IMR-90 (cell line): Measurements from ENCODE around the gene MGAT4A.

Source experiments
- CEBPB ChIP-seq: IDR thresholded peaks from 2 replicates; pipeline ENCODE4 v1.6.1; 2012; ENCODE audit warnings: low read depth, low read length, improper control_type of control experiment
- FOS ChIP-seq: fragments of 150-350 bp; IDR thresholded peaks from 2 replicates; pipeline ENCODE4 v1.6.1; 2016; ENCODE audit warnings: low read depth, low read length
- MAFK ChIP-seq: IDR thresholded peaks from 2 replicates; pipeline ENCODE4 v1.6.1; 2012; ENCODE audit warnings: low read depth, low read length, improper control_type of control experiment
- MAZ ChIP-seq: IDR thresholded peaks from 2 replicates; pipeline ENCODE4 v1.6.1; 2012; ENCODE audit warnings: low read depth, mild to moderate bottlenecking, low read length, improper control_type of control experiment, moderate library complexity, borderline replicate concordance
- MXI1 ChIP-seq: IDR thresholded peaks from 2 replicates; pipeline ENCODE4 v1.6.1; 2012; ENCODE audit warnings: low read depth, mild to moderate bottlenecking, low read length, moderate library complexity, borderline replicate concordance
- NFE2L2 ChIP-seq: fragments of 150-350 bp; IDR thresholded peaks from 2 replicates; pipeline ENCODE4 v1.6.1; 2016; ENCODE audit warnings: low read depth, mild to moderate bottlenecking, low read length
- POLR2A ChIP-seq: IDR thresholded peaks from 2 replicates; pipeline ENCODE4 v1.6.1; 2012; ENCODE audit warnings: mild to moderate bottlenecking, low read depth, low read length
- RCOR1 ChIP-seq: IDR thresholded peaks from 2 replicates; pipeline ENCODE4 v1.6.1; 2012; ENCODE audit warnings: mild to moderate bottlenecking, low read length, improper control_type of control experiment; ENCODE audit not compliant: insufficient replicate concordance
- RFX5 ChIP-seq: IDR thresholded peaks from 2 replicates; pipeline ENCODE4 v1.8.0; 2012; ENCODE audit warnings: low read depth, mild to moderate bottlenecking, low read length, moderate library complexity
- TF ChIP-seq, protein P1 (sequence below): conservative IDR thresholded peaks from 2 replicates; pipeline ENCODE4 v1.5.1; 2012; ENCODE audit warnings: mild to moderate bottlenecking, low read depth, low read length, improper control_type of control experiment
- TF ChIP-seq, protein P2 (sequence below): fragments of 150-350 bp; IDR thresholded peaks from 2 replicates; pipeline ENCODE4 v1.6.1; 2016; ENCODE audit warnings: low read depth, mild to moderate bottlenecking, low read length, moderate library complexity, borderline replicate concordance
- TF ChIP-seq, protein P3 (sequence below): fragments of 150-350 bp; IDR thresholded peaks from 2 replicates; pipeline ENCODE4 v1.6.1; 2017; ENCODE audit warnings: mild to moderate bottlenecking, antibody characterized with exemption, low read length, low read depth

DNA sequence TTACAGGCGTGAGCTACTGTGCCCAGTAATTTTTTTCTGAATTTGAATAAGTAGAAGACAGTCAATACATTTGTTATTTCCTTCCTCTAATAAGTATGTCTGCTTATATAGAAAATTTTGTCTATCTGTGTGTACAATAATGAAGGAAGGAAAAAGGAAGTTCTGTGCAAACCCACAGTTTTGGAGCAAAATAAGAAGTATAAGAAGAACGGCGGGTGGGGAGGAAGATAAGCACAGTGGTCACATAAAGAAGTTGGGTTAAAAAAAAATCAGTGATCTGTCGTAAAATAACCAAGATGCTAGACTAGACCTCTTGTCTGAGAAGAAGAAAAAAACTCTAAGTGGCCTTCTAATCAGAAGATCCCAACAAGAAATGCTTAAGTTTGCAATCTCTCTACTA, 20.2 kb downstream of the MGAT4A start:
- TF ChIP-seq, protein P1, sequence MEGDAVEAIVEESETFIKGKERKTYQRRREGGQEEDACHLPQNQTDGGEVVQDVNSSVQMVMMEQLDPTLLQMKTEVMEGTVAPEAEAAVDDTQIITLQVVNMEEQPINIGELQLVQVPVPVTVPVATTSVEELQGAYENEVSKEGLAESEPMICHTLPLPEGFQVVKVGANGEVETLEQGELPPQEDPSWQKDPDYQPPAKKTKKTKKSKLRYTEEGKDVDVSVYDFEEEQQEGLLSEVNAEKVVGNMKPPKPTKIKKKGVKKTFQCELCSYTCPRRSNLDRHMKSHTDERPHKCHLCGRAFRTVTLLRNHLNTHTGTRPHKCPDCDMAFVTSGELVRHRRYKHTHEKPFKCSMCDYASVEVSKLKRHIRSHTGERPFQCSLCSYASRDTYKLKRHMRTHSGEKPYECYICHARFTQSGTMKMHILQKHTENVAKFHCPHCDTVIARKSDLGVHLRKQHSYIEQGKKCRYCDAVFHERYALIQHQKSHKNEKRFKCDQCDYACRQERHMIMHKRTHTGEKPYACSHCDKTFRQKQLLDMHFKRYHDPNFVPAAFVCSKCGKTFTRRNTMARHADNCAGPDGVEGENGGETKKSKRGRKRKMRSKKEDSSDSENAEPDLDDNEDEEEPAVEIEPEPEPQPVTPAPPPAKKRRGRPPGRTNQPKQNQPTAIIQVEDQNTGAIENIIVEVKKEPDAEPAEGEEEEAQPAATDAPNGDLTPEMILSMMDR = no peak
- TF ChIP-seq RFX5 = no peak
- no peak for TF ChIP-seq FOS
- TF ChIP-seq, protein P2, sequence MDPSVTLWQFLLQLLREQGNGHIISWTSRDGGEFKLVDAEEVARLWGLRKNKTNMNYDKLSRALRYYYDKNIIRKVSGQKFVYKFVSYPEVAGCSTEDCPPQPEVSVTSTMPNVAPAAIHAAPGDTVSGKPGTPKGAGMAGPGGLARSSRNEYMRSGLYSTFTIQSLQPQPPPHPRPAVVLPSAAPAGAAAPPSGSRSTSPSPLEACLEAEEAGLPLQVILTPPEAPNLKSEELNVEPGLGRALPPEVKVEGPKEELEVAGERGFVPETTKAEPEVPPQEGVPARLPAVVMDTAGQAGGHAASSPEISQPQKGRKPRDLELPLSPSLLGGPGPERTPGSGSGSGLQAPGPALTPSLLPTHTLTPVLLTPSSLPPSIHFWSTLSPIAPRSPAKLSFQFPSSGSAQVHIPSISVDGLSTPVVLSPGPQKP = no peak
- no peak for TF ChIP-seq CEBPB
- TF ChIP-seq POLR2A = no peak
- TF ChIP-seq NFE2L2 = no peak
- no peak for TF ChIP-seq MAZ
- no peak for TF ChIP-seq MXI1
- TF ChIP-seq MAFK = no peak
- TF ChIP-seq, protein P3, sequence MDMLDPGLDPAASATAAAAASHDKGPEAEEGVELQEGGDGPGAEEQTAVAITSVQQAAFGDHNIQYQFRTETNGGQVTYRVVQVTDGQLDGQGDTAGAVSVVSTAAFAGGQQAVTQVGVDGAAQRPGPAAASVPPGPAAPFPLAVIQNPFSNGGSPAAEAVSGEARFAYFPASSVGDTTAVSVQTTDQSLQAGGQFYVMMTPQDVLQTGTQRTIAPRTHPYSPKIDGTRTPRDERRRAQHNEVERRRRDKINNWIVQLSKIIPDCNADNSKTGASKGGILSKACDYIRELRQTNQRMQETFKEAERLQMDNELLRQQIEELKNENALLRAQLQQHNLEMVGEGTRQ = no peak
- no peak for TF ChIP-seq RCOR1
